B cell (primary cell): ENCODE measurements around the gene PSMD2.

Experiments
- EZH2 ChIP-seq: IDR thresholded peaks from 2 replicates; pipeline ENCODE4 v1.6.1; 2012; ENCODE audit warnings: borderline replicate concordance, low read depth, mild to moderate bottlenecking, moderate library complexity, low read length; ENCODE audit not compliant: insufficient read depth, poor library complexity, severe bottlenecking
- TF ChIP-seq, protein P1 (sequence below): fragments of 200-600 bp; IDR thresholded peaks from one replicate; pipeline ENCODE4 v1.8.0; 2022; ENCODE audit warnings: antibody characterized with exemption, mild to moderate bottlenecking

DNA sequence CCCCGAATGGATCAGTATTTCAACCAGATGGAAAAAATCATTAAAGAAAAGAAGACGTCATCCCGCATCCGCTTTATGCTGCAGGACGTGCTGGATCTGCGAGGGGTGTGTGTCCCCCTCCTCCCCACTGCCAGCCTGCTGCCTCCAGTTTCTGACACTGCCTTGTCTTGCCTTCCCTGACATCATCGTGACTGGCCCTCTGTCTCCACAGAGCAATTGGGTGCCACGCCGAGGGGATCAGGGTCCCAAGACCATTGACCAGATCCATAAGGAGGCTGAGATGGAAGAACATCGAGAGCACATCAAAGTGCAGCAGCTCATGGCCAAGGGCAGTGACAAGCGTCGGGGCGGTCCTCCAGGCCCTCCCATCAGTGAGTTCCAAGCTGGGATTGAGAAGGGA lies 26.2 kb downstream of the PSMD2 start:
- TF ChIP-seq, protein P1, sequence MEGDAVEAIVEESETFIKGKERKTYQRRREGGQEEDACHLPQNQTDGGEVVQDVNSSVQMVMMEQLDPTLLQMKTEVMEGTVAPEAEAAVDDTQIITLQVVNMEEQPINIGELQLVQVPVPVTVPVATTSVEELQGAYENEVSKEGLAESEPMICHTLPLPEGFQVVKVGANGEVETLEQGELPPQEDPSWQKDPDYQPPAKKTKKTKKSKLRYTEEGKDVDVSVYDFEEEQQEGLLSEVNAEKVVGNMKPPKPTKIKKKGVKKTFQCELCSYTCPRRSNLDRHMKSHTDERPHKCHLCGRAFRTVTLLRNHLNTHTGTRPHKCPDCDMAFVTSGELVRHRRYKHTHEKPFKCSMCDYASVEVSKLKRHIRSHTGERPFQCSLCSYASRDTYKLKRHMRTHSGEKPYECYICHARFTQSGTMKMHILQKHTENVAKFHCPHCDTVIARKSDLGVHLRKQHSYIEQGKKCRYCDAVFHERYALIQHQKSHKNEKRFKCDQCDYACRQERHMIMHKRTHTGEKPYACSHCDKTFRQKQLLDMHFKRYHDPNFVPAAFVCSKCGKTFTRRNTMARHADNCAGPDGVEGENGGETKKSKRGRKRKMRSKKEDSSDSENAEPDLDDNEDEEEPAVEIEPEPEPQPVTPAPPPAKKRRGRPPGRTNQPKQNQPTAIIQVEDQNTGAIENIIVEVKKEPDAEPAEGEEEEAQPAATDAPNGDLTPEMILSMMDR = no peak
- TF ChIP-seq EZH2 = no peak
